PFSK-1 (cell line): ENCODE measurements around the gene SPTSSB.

ENCODE experiments used
- FOXP2 ChIP-seq: optimal IDR thresholded peaks from 2 replicates; pipeline ENCODE3; 2011; ENCODE audit warnings: borderline replicate concordance, control low read depth, inconsistent platforms; ENCODE audit not compliant: insufficient read depth; ENCODE audit errors: extremely low read length, extremely low read depth
- POLR2AphosphoS5 ChIP-seq: IDR thresholded peaks from 2 replicates; pipeline ENCODE4 v1.6.1; 2012; ENCODE audit warnings: low read depth, mild to moderate bottlenecking, control low read depth, low read length, moderate library complexity
- REST ChIP-seq, 2 experiments: IDR thresholded peaks; 2 replicates each; pipeline versions ENCODE4 v1.6.1 to v1.8.0; 2011 to 2012; ENCODE audit warnings: low read depth in 2 of 2, low read length in 2 of 2, control low read depth in 1 of 2, inconsistent platforms in 1 of 2, mild to moderate bottlenecking in 1 of 2, moderate library complexity in 1 of 2; ENCODE audit not compliant: insufficient read depth in 1 of 2
- SIN3A ChIP-seq: IDR thresholded peaks from 2 replicates; pipeline ENCODE4 v1.6.1; 2012; ENCODE audit warnings: mild to moderate bottlenecking, low read length, moderate library complexity, borderline replicate concordance; ENCODE audit not compliant: insufficient read depth
- TAF1 ChIP-seq: IDR thresholded peaks from 2 replicates; pipeline ENCODE4 v1.6.1; 2012; ENCODE audit warnings: low read length, control low read depth, borderline replicate concordance; ENCODE audit not compliant: insufficient read depth

- TF ChIP-seq POLR2AphosphoS5 = no peak
- no peak for TF ChIP-seq TAF1
- no peak for TF ChIP-seq REST (IDR thresholded peaks at IDR 0.05; ENCODE audit: insufficient read depth in 1 of 2, low read depth in 2 of 2, low read length in 2 of 2)
- TF ChIP-seq SIN3A = no peak
- TF ChIP-seq FOXP2 = no peak
Measured at GRCh38 chr3:161395115-161396012, 24.0 kb upstream of the SPTSSB start.
